ENCODE data around the gene CLDN24.

Gene CLDN24

DNA sequence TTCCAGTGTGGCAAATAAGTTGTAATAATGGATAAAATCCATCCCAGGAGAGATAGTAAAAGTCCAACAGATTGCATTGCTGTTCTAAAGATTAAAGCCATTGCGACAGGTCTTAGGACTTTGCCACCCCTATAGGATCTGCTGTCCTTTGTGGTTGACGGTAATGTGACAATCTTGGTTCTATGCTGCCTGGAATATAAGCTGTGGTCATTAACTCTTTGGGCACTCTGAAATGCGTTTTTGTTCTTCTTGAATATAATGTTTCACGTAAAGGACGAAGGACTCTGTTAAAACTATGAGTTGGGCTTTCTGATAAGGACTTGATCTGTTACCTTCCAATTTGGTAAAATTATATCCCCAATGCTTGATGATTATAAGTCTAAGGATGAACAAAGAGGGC is at the start of gene CLDN24:
Gene CLDN24 (minus strand): TSS at position 101 of the 400 bp plus-strand sequence. CDS start 0 bp downstream, at position 101.
- no peak for DNase-seq

DNA sequence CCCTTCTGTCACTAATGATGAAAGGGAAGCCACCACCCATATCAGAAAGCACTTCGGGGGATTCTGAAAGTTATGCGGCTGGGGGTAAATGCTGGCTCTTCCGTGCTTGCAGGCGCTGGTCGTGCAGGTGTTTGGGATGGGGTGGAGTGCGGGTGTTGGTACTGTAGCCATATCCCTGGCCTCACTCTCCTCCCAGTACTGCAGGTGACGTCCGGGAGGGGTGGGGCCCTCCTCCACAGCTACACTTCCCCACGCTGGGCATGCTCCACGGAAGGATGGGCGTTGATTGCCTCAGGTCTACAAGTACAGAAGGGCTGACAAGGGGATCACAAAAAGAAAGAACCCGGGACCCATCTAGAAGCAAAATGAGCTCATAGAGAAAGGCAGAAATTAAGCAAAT is 48.6 kb upstream of the CLDN24 start:
- DNase-seq = no peak

DNA sequence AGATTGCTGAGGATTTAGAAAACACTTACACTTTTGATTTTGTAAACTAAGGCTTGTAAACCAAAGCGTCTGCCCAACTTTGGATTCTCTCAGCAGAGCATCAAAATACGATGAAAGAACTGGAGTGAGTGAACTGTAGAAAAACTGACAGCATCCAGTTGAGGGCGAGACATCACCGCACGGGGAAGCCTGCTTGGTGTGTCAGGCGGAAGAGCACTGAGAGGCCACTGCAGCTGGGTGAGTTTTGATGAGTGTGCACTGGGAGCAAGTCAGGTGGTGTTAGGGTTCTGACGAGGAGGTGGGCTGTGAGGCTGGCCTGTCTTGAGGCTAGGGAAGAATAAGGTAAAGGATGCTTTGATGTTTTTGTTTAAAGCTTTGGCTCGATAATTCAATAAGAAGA is 46.8 kb upstream of the CLDN24 start:
- no peak for DNase-seq

DNA sequence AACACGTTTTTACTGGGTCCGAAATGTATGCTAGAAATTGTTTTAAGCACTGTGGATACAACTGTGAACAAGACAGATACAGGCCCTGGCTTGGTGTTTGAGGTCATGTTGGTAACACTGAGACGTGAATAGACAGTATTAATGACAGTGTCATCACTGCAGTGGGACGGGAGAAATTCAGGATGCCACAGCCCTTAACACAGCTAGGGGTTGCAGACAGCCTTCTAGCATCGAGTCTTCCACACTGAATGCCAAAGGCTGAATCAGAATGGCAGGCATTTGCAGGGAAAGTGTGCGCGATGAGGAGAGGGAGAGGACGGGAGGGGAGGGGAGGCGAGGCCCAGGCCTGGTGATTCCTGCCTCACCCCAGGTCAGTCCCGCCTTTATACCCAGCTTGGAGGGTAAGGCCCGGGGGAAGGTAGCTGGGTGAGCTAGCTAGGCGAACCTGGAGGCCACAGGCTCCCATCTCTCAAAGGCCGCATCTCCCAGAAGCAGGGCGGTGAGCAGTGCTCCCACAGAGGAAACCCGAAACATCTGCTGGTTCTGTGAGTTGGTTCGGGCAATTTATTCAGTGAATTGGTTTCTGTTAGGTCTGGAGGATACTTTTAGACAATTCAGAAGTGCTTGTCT is 44.1 kb upstream of the CLDN24 start:
- DNase-seq = no peak

DNA sequence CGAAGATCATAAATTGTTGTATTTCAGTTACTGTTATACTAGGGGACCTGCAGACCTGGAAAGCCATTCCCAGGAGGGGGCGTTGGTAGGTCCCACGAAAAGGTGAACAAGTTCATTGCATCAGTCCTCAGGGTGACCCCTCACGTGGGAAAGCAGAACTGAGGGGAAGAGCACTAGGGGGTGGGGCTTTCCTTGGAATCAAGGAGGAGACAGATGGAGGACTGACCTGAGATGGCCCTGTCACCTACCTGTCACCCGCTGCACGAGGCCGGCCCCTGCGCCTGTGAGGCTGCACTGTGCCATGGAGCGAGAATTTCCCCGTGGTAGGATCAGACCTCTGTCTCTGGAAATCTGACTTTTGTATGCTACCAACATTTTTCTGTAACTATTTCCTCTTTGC is 41.8 kb upstream of the CLDN24 start:
- no peak for DNase-seq

DNA sequence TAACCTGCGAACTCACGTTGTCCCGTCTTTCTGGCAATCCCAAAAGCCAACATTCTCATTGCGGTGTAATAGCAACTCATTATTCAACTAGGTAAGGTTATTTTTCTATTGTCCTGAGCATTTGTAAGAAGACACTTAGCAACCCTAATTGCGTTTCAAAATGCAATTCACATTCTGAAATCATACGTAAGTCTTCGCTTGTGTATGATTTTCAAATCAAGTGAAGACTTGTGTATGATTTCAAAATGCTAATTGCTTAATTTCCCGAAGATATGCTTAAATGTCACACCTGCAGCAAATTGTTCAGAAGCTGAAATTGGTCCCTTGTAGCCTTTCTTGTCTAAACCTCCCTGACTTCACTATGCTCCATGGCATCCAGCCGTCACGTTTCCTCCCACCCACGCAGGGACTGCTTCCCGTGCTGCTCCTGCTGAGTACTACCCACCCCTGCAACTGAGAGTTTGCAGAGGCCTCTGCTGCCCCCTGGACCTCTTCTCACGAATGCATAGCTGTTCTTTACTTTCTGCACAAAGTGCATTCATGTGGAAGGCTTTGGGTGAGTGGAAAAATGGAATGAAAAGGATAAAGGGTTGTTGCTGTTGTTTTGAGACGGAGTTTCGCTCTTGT is 40.8 kb upstream of the CLDN24 start:
- no peak for DNase-seq

DNA sequence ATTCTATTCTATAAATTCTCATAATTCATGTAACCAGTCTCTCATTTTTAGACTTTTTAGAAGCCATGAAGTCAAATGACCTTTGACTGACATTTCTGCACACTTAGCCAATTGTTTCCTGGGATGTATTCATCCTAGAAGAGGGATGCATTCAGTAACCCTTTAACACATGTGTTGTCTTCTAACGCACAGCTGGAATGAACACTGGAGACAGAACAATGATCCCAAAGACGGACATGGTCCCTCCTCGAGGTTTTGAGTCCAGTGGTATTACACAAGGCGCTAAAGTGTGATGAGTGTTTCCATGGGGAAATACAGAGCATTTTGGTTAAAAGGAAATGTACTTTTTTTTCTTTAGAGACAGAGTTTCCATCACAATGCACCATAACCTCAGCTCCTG is 39.8 kb upstream of the CLDN24 start:
- no peak for DNase-seq

DNA sequence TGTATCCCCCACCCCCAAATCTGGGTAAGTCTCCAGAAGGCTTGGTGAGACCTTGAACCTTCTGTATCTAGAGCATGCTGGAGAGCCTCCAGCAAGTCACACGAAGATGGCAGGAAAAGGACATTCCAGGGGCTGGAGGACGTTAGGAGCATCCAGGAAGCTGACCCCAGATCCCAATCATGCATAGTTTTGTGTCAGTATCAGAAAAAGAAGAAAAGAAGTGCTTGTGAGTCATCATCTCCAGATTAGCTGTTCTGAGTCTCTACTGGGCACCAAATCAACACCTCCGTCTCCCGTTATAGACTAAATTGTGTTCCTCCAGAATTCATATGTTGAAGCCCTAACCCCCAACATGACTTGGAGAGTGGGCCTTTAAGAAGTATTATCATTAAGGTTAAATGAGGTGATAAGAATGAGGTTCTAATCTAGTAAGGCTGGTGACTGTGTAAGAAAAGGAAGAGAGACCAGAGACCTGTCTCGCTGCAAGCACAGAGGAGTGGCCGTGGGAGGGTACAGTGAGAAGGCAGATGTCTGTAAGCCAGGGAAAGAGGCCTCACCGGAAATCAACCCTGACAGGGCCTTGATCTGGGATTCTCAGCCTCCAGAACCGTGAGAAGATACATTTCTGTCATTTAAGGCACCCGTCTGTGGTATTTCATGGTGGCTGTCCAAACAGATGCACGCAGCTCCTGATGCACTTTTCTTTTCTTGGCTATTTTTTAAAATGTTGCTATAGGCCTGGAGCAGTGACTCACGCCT is 38.1 kb upstream of the CLDN24 start:
- DNase-seq = no peak

DNA sequence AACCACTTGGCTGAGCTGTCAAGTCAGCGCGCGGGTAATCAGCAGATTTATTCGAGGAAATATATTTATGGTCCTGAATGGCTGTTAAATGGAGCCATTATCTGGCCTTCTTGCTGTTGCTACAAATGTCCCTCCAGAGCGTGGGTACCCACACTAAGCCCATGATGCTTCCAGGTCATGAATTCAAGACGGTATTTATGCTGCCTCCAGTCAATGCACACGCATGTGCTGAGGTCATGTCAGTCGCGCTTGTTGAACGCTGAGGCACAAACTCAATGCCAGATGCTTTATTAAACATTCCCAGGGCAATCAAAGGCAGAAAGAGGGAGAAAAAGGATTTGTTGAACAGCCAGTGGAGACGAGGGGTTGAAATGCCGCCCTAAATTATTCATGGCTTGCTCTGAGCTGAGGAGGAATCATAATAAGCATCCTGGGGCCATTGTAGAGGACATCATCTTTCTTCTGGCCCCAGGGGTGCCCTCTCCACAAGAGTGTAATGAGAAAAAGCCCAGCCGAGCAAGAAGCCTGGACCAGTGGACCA is 36.1 kb upstream of the CLDN24 start:
- DNase-seq = no peak

DNA sequence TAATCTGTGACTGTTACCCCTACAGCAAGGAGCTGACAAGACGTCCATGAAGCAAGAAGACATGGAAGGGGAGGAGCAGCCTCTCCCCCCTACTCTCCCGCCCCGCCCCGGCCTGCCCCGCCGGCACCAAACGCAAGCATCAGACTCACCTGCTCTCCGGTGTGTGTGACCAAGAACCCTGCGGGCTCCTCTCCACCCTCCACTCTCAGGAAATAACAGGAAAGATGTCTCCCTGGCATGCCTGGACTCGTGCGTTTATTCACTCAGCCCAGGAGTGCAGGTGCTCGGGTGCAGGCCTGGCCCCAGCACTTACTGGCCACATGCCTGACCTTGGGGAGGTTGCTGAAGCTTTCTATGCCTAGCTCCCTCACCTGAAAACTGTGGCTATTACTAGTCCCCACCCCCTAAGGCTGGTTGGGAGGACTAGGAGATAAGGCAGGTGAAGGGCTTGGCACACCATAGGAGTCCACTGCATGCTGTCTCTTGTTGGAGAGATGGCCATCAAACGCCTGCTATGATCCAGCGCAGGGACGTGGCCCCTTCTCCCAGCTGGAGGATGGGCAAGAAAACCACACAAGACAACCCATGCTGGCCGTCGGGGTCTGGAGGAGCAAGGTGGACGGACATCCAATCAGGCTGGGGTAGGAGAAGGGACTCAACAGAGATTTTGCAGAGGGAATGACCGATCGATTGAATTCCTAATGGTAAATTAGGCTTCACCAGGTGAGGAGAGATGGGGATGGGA is 34.9 kb upstream of the CLDN24 start:
- DNase-seq = no peak

DNA sequence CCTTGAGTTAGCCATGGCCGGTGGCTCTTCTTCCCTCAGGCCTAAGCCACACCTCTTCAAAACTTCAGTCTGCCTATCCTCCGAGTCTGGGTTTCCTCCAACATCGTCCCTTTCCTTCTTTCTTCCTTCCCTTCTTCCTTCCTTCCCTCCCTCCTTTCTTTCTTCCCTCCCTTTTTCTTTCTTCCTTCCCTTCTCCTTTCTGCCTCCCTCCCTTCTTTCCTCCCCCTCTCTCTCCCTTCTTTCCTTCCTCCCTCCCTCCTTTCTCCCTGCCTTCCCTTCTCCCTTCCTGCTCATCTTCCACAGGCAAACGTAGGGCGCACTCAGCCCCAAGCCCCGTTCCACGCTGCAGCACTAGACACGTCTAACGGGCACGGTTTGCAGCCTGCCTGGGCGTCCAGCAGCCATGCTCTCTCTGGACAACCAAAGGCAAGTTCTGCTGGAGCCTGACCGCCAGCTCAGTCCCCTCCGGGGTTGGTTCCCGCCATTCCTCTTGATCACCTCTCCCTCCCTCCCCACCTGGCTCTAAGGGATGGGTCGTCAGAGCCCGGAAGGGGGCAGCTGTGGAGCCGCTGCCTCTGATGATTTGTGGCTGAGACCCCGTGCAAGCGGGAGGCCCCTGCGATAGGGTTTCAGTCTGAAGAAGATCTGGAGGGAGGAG is 34.1 kb upstream of the CLDN24 start:
- no peak for DNase-seq

DNA sequence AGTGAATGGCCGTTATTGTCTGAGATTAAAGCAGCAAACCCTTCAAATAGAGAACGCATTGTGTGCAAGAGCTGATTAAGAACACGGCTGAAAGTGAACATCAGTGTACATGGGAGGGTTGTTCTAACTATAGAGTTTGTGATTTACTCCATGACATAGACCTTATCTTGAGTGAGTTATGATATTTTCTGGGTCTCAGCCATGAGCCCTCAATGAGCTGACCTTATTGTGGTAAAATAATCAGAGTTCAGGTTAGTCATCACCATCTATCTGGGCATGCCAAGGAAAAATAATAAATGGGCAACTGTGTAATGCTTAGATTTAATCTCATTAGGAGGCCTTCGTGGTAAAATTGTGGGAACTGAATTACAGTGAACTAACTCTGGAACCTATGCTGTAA is 33.2 kb upstream of the CLDN24 start:
- DNase-seq = no peak

DNA sequence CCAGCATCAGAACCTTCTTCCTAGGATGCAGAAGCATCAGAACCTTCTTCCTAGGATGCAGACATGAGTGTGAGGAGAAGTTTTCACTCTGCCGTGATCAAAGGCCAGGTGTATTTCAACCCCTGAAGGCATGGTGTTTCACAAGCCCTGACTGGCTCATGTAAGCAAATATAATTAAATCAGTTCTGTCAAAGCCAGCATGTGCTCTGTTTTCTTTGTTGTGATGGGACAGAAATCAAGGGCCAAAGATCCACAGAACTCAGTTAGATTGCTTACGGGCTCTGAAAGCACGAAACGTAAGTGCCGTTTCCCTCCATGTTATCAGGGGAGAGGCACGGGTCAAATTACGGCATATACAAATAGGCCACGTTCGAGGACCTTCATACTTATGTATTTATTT is 32.0 kb upstream of the CLDN24 start:
- no peak for DNase-seq

DNA sequence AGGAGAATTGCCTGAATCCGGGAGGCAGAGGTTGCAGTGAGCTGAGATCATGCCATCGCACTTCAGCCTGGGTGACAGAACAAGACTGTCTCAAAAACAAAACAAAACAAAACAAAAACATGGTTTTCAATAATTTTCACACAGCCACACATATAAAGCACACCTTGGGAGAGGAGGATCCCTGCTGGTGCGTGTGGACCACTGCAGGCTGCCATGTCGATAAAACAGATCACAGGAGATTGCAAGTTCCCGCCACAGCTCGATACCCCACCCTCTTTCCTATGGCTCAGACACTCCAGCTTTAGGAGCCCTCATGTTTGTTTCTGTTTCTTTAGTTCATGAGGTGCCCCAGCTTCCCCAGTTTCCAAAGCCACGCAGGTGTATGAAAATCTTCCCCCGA is 31.3 kb upstream of the CLDN24 start:
- no peak for DNase-seq

DNA sequence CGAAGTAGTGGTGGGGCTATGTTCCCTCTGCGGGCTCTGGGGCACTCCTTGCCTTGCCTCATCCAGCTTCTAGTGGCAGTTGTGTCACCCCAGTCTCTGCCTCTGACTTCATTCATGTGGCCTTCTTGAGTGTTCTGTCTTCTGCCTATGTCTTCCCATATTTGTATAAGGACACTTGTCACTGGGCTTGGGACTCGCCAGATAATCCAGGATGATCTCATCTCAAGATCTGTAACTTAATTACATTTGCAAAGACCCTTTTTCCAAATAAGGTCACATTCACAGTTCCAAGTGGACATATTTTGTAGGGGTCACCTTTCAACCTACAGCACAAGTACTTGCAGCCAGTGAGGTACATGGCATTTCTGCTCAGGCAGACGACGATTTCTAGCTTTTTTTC is 30.3 kb upstream of the CLDN24 start:
- DNase-seq = no peak

DNA sequence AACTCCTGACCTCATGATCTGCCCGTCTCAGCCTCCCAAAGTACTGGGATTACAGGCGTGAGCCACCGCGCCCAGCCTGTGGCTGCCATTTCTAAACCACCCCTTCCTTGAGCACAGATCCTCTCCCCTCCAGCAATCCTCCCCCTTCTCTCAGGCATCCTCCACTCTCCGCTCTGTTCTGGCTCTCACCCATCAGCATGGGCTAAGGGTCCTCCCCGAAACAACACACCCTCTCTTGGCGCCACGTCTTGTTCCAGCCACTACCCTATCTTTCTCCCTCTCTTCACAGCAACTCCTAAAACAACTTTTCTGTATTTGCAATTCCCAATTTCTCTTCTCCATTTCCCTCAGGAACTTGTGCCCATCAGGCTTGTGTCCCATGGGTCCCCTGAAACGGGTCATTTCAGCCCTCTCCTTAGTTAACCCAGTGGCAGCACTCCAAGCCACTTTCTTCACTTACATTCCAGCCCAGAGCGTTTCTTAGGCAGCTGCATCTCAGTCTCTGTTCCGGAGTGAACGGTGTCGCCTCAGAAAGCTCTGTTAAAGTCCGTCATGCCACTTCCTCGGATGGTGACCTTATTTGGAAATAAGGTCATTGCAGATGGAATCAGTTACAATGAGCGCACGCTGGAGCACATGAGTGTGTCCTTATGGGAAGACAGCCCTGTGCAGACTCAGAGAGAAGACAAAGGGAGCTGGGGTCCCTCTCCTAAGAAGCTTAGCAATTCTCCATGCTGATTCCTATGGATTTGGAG is 28.3 kb upstream of the CLDN24 start:
- DNase-seq = no peak

DNA sequence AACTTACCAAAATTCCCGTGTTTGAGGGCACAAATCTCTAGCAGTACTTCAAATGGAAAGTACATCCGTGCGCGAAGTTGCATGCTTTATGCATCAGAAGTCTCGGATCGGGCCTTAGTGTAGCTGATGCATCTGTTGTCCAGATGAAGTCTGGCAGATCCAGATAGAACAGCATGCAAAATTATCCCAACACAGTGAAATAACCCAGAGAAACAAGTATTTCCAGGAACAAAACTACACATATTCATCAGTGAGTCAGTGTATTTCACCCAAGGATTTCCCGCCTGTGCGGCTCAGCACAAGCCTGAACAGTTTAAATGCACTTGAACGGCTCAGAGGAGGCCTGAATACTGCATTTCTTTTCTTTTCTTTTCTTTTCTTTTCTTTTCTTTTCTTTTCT is 27.4 kb upstream of the CLDN24 start:
- DNase-seq = no peak

DNA sequence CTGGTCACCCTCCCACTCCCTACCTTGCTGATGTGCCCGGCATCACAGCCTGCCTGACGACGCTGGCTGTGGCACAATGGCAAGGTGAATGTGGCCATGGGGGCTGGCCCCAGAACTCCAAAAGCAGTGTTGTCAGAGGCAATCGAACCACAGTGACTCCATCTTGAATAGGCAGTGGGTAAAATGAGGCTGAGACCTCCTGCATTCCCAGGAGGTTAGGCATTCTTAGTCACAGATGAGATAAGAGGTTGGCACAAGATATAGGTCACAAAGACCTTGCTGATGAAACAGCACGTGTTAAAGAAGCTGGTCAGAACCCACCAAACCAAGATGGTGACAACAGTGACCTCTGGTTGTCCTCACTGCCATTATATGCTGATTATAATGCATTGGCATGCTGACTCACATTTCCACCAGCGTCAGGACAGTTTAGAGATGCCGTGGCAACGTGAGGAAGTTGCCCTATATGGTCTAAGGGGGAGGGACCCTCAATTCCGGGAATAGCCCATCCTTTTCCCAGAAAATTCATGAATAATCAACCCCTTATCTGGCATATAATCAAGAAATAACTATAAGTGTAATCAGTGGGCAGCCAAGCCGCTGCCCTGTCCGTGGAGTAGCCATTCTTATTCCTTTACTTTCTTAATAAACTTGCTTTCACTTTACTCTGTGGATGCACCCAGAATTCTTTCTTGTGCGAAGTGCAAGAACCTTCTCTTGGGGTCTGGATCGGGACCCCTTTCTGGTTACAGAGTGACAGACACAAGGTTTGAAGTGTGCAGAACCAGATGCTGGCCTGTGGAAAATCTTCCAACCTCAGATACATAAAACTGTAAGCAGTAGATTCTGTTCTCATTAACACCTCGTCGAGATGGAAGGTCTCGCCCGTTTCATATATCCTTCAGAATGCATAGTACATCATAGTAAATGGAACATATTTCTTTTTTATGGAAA is 26.8 kb upstream of the CLDN24 start:
- no peak for DNase-seq

DNA sequence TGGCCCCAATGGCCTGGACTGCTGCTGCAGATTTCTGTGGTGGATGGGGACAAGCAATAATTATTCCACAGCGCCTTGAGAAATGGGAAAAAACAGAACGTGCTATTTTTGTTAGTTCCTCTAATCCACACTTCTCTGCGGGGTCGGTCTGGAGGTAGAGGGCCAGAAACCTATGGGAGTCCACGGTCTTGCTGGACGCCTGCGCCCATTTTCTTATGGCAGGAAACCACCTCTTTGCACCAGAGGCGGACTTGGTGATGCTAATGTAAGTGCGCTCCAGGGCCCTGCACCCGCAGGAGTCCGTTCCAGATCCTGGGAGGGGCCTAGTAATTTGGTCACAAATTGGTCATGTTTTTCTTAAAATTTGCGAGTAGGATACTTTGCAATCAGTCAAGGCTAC is 25.9 kb upstream of the CLDN24 start:
- no peak for DNase-seq

DNA sequence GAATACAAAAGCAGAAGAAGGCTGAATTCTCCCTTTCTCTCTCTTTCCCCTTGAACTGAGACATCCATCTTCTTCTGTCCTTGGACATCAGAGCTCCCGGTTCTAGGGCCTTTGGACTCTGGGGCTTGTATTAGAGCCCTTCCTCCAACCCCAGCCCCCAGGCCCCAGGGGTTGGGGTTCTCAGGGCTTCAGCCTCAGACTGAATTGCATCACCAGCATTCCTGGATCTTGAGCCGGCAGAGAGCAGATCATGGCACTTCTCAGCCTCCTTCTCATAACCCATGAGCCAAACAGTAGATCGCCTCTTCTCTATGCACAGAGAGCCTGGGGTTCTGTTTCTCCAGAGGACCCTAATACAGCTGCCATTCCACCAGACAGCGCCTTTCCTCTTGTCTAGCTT is 25.3 kb upstream of the CLDN24 start:
- no peak for DNase-seq

DNA sequence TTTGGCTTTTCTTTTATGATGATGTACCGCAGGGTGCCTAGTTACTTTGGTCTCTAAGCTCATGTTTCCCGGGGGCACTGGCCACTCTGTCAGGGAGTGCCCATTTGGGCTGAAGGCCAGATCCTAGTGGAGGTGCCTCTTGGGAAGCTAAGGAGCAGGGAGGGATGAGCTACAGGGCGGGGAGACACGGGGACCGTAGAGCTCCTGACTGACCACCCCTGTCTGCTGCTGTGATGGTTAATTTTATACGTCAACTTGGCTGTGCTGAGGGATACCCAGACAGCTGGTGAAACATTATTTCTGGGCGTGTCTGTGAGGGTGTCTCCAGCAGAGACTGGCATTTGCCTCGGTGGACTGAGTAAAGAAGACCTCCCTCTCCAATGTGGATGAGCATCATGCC is 24.9 kb upstream of the CLDN24 start:
- no peak for DNase-seq
